GM23248 (cell line): Measurements from ENCODE around the gene SLC43A1.

Source experiments
- EZH2 ChIP-seq: fragments of 200-600 bp; sonication (generic); IDR thresholded peaks from 2 replicates; pipeline ENCODE4 v1.6.1; 2018; ENCODE audit warnings: antibody characterized with exemption, mild to moderate bottlenecking; ENCODE audit not compliant: insufficient read depth, poor library complexity, severe bottlenecking
- EZH2phosphoT487 ChIP-seq: fragments of 200-600 bp; sonication (generic); IDR thresholded peaks from 2 replicates; pipeline ENCODE4 v1.6.1; 2018; ENCODE audit warnings: antibody characterized with exemption, moderate library complexity, mild to moderate bottlenecking, low read depth; ENCODE audit not compliant: insufficient read depth

- TF ChIP-seq EZH2 (no peak), EZH2phosphoT487 (no peak)
Measured at GRCh38 chr11:57487920-57488659, 27.4 kb downstream of the SLC43A1 start.
